PC-9 (cell line): ENCODE measurements around the gene NRXN2. TPM values are rescaled to one million over a fixed set of nuclear protein-coding genes. Genes with fewer than 3 reads are reported as not detected.

Experiments used
- BruUV-seq: library from RNA; stranded (reverse); fragments of 400-500 nt; replicated peaks from 2 replicates; lab custom pipeline; 2021; lab: Mats Ljungman, UMichigan
- CTCF ChIA-PET: fragments of 300-600 bp; sonication (Branson Sonifier 250); formaldehyde crosslinking; loops from one replicate; lab custom pipeline; 2022; ENCODE audit warnings: antibody characterized with exemption; lab: Charles Lee
- POLR2A ChIA-PET: fragments of 300-600 bp; sonication (Branson Sonifier 250); formaldehyde crosslinking; loops from one replicate; lab custom pipeline; 2022; ENCODE audit warnings: antibody characterized with exemption; ENCODE audit not compliant: unreplicated experiment; lab: Charles Lee
- DNase-seq, 2 experiments: peaks; one replicate each; pipeline versions ENCODE4 v3.0.0 to v3.0.0-alpha.2; 2015 to 2022; ENCODE audit warnings: mixed read lengths in 1 of 2
- H2AFZ ChIP-seq: fragments of 200-600 bp; sonication (generic); 2 replicates; pipeline ENCODE4 v1.8.1; 2017; ENCODE audit warnings: antibody characterized with exemption
- H3F3A ChIP-seq: fragments of 200-600 bp; sonication (generic); 2 replicates; pipeline ENCODE4 v1.8.1; 2017; ENCODE audit warnings: antibody characterized with exemption, mild to moderate bottlenecking, low read depth; ENCODE audit not compliant: insufficient read depth
- H3K27ac ChIP-seq: fragments of 200-600 bp; sonication (generic); 2 replicates; pipeline ENCODE4 v1.6.1; 2016; ENCODE audit warnings: mixed run types
- H3K27me3 ChIP-seq: fragments of 200-600 bp; sonication (generic); 2 replicates; pipeline ENCODE4 v1.6.1; 2016; ENCODE audit warnings: low read depth, mixed run types; ENCODE audit not compliant: insufficient read depth
- H3K36me3 ChIP-seq: fragments of 200-600 bp; sonication (generic); 2 replicates; pipeline ENCODE4 v1.6.1; 2016; ENCODE audit warnings: low read depth, mixed run types
- H3K4me1 ChIP-seq: fragments of 200-600 bp; sonication (generic); replicated peaks from 2 replicates; pipeline ENCODE4 v1.6.1; 2016; ENCODE audit warnings: mixed run types; ENCODE audit not compliant: insufficient read depth
- H3K4me2 ChIP-seq: fragments of 200-600 bp; sonication (generic); 2 replicates; pipeline ENCODE4 v1.6.1; 2017; ENCODE audit warnings: mixed run types
- H3K4me3 ChIP-seq: fragments of 200-600 bp; sonication (generic); 2 replicates; pipeline ENCODE4 v1.6.1; 2016; ENCODE audit warnings: mixed run types
- H3K79me2 ChIP-seq: fragments of 200-600 bp; sonication (generic); 2 replicates; pipeline ENCODE4 v1.6.1; 2017; ENCODE audit warnings: low read depth, mixed run types
- H3K9me2 ChIP-seq: fragments of 200-600 bp; sonication (generic); 2 replicates; pipeline ENCODE4 v1.8.1; 2017; ENCODE audit warnings: mild to moderate bottlenecking; ENCODE audit not compliant: insufficient read depth
- H3K9me3 ChIP-seq: fragments of 200-600 bp; sonication (generic); 2 replicates; pipeline ENCODE4 v1.8.1; 2016; ENCODE audit warnings: low read depth; ENCODE audit not compliant: insufficient read depth
- H4K20me1 ChIP-seq: fragments of 200-600 bp; sonication (generic); 2 replicates; pipeline ENCODE4 v1.8.1; 2017; ENCODE audit not compliant: insufficient read depth
- CTCF ChIP-seq: fragments of 200-600 bp; sonication (generic); conservative IDR thresholded peaks from 2 replicates; pipeline ENCODE4 v1.6.1; 2017; ENCODE audit warnings: mixed run types, antibody characterized with exemption, mild to moderate bottlenecking, moderate library complexity
- EZH2 ChIP-seq: fragments of 200-600 bp; sonication (generic); IDR thresholded peaks from 2 replicates; pipeline ENCODE4 v1.8.0; 2017; ENCODE audit warnings: antibody characterized with exemption, low read depth
- intact Hi-C: fragments of 100-400 bp; cut with micrococcal nuclease; formaldehyde crosslinking; loops from one replicate; pipeline ENCODE4 v1.10.0; 2022; ENCODE audit not compliant: unreplicated experiment
- total RNA-seq: library from RNA; stranded (reverse); gene quantifications from 2 replicates; pipeline ENCODE4 v1.2.3, GENCODE V29; 2021

Gene NRXN2
- total RNA-seq, 1 experiment from 2014 or later, result not detected

- BruUV-seq, result no TSS peak
- Histone ChIP-seq H3K79me2 (no peaks in the 10 kb centered on the region), H4K20me1 (no peaks in the 10 kb centered on the region), H3K36me3 (no peaks in the 10 kb centered on the region), H3K27ac (no peak overlapping the region), H3K4me3 (no peak overlapping the region), H3K27me3 (peaks cover 83% of the 10 kb centered on the region), H3K9me3 (no peaks in the 10 kb centered on the region), H2AFZ (no peak overlapping the region), H3K9me2 (no peaks in the 10 kb centered on the region), H3K4me2 (no peak overlapping the region), H3F3A (no peaks in the 10 kb centered on the region), H3K4me1 (no peaks in the 10 kb centered on the region)
- no peak for DNase-seq
- intact Hi-C loops, result no loop called here
- CTCF ChIA-PET, result interaction anchor here (0.7 kb wide), 1 partner anchor 19 kb away, joined by 4 read pairs; no protein-coding TSS in a partner anchor
- POLR2A ChIA-PET, result no interaction called here
- no peak for TF ChIP-seq EZH2
- TF ChIP-seq CTCF, result no peak
These were observed 41.8 kb downstream of the NRXN2 start for GRCh38 chr11:64681171-64681570.

GRCh38 chr11:64679846-64680245 is 43.2 kb downstream of the NRXN2 start:
- intact Hi-C loops, result no loop called here
- CTCF ChIA-PET, result no interaction called here
- H3K9me2 ChIP-seq, result no peaks in the 10 kb centered on the region
- TF ChIP-seq EZH2 (no peak), CTCF (no peak)
- H3K4me3 ChIP-seq, result no peak overlapping the region
- H3K4me1 ChIP-seq, result no peaks in the 10 kb centered on the region
- H3K4me2 ChIP-seq, result no peak overlapping the region
- H4K20me1 ChIP-seq, result peaks cover 4% of the 10 kb centered on the region; the same call in 1 of the 2 replicates
- no peaks in the 10 kb centered on the region for H3K36me3 ChIP-seq
- no peaks in the 10 kb centered on the region for H3K79me2 ChIP-seq
- H3K27ac ChIP-seq, result no peak overlapping the region
- POLR2A ChIA-PET, result no interaction called here
- no TSS peak for BruUV-seq
- peaks cover 89% of the 10 kb centered on the region for H3K27me3 ChIP-seq
- no peak for DNase-seq
- H3K9me3 ChIP-seq, result no peaks in the 10 kb centered on the region
- no peaks in the 10 kb centered on the region for H3F3A ChIP-seq
- no peak overlapping the region for H2AFZ ChIP-seq

- intact Hi-C loops, result no loop called here
- peaks cover 89% of the 10 kb centered on the region for H3K27me3 ChIP-seq
These were observed 45.5 kb downstream of the NRXN2 start for GRCh38 chr11:64677441-64678023.

More at GRCh38 chr11:64677441-64678023, 45.5 kb downstream of the NRXN2 start:
- H3K36me3 ChIP-seq, result no peaks in the 10 kb centered on the region
- TF ChIP-seq EZH2 (no peak), CTCF (no peak)
- no peak overlapping the region for H3K27ac ChIP-seq
- peaks cover 4% of the 10 kb centered on the region; the same call in 1 of the 2 replicates for H4K20me1 ChIP-seq
- H3K9me3 ChIP-seq, result no peaks in the 10 kb centered on the region
- BruUV-seq, result no TSS peak
- H3K4me1 ChIP-seq, result no peaks in the 10 kb centered on the region
- no peaks in the 10 kb centered on the region for H3K9me2 ChIP-seq
- H2AFZ ChIP-seq, result no peak overlapping the region
- POLR2A ChIA-PET, result no interaction called here
- CTCF ChIA-PET, result no interaction called here
- DNase-seq, result no peak
- no peaks in the 10 kb centered on the region for H3K79me2 ChIP-seq
- H3F3A ChIP-seq, result no peaks in the 10 kb centered on the region
- H3K4me3 ChIP-seq, result no peak overlapping the region
- H3K4me2 ChIP-seq, result no peak overlapping the region
